ENCODE data around the gene COL18A1.
"Not testable (repeated sequence)": the region's sequence is repeated elsewhere in the genome, so short reads cannot be mapped to it uniquely, and the experiment has no call there.

Gene COL18A1

GRCh38 chr21:45367402-45368351 lies 37.3 kb upstream of the COL18A1 start:
- DNase-seq (ENCODE audit: low spot score): no peak

GRCh38 chr21:45369018-45369417 lies 35.9 kb upstream of the COL18A1 start:
- not testable (repeated sequence) for DNase-seq (ENCODE audit: low spot score)

- DNase-seq (ENCODE audit: low spot score): no peak
Observed at GRCh38 chr21:45370575-45370974, 34.4 kb upstream of the COL18A1 start.

GRCh38 chr21:45371081-45371480 lies 33.9 kb upstream of the COL18A1 start:
- no peak for DNase-seq (ENCODE audit: low spot score)

- no peak for DNase-seq (ENCODE audit: low spot score)
Observed at GRCh38 chr21:45371655-45372054, 33.3 kb upstream of the COL18A1 start.

- DNase-seq (ENCODE audit: low spot score): no peak
Observed at GRCh38 chr21:45372732-45373355, 32.1 kb upstream of the COL18A1 start.

- DNase-seq (ENCODE audit: low spot score): no peak
Observed at GRCh38 chr21:45373991-45374816, 30.8 kb upstream of the COL18A1 start.

GRCh38 chr21:45374826-45375455 lies 30.0 kb upstream of the COL18A1 start:
- no peak for DNase-seq (ENCODE audit: low spot score)

GRCh38 chr21:45376459-45377324 lies 28.3 kb upstream of the COL18A1 start:
- no peak for DNase-seq (ENCODE audit: low spot score)

GRCh38 chr21:45377325-45377709 lies 27.6 kb upstream of the COL18A1 start:
- DNase-seq (ENCODE audit: low spot score): no peak

GRCh38 chr21:45377866-45378257 lies 27.1 kb upstream of the COL18A1 start:
- no peak for DNase-seq (ENCODE audit: low spot score)

- DNase-seq (ENCODE audit: low spot score): peak; percentile 71
Observed at GRCh38 chr21:45378258-45378966, 26.6 kb upstream of the COL18A1 start.

- DNase-seq (ENCODE audit: low spot score): no peak
Observed at GRCh38 chr21:45379171-45379900, 25.6 kb upstream of the COL18A1 start.

- DNase-seq (ENCODE audit: low spot score): no peak
Observed at GRCh38 chr21:45379901-45380330, 25.0 kb upstream of the COL18A1 start.

GRCh38 chr21:45380566-45380965 lies 24.4 kb upstream of the COL18A1 start:
- DNase-seq (ENCODE audit: low spot score): no peak

GRCh38 chr21:45381036-45381787 lies 23.8 kb upstream of the COL18A1 start:
- no peak for DNase-seq (ENCODE audit: low spot score)

- no peak for DNase-seq (ENCODE audit: low spot score)
Observed at GRCh38 chr21:45381865-45382696, 22.9 kb upstream of the COL18A1 start.

- DNase-seq (ENCODE audit: low spot score): no peak
Observed at GRCh38 chr21:45382697-45382997, 22.3 kb upstream of the COL18A1 start.

Data from iPS-NIHi11 (cell line).